Neural cell (in vitro differentiated cells): ENCODE results near the gene BUD31.

Experiments used
- CTCF ChIP-seq: fragments of 450-650 bp; IDR thresholded peaks from 2 replicates; pipeline ENCODE4 v1.5.1; 2014; ENCODE audit warnings: antibody characterized with exemption, mild to moderate bottlenecking, moderate library complexity; ENCODE audit not compliant: poor library complexity, severe bottlenecking
- EP300 ChIP-seq: fragments of 450-650 bp; conservative IDR thresholded peaks from 2 replicates; pipeline ENCODE4 v1.6.1; 2014; ENCODE audit warnings: antibody characterized with exemption, mild to moderate bottlenecking, moderate library complexity; ENCODE audit not compliant: poor library complexity, severe bottlenecking
- EZH2 ChIP-seq: fragments of 200-600, 300-800 bp; shearing (Covaris generic), sonication (generic); IDR thresholded peaks from 2 replicates; pipeline ENCODE4 v1.6.1; 2014; ENCODE audit warnings: antibody characterized with exemption, low read length, borderline replicate concordance, mild to moderate bottlenecking; ENCODE audit not compliant: insufficient read depth, poor library complexity, severe bottlenecking
- POLR2AphosphoS5 ChIP-seq: IDR thresholded peaks from 2 replicates; pipeline ENCODE4 v1.6.1; 2012

- TF ChIP-seq CTCF = no peak
- no peak for TF ChIP-seq EZH2
- no peak for TF ChIP-seq POLR2AphosphoS5
- no peak for TF ChIP-seq EP300
These were observed 10.7 kb downstream of the BUD31 start for GRCh38 chr7:99419323-99420021.
